Stimulated activated CD4-positive, alpha-beta T cell treated with anti-CD3 and anti-CD28 coated beads, TNF-alpha, amount 100 ng/mL, for 24 hours (primary cell): ENCODE data around the gene FH.

Experiments
- DNase-seq, 3 experiments: peaks; one replicate each; pipeline ENCODE4 v3.0.0-alpha.2; 2020; ENCODE audit warnings: low read depth in 3 of 3

The FH gene

DNA sequence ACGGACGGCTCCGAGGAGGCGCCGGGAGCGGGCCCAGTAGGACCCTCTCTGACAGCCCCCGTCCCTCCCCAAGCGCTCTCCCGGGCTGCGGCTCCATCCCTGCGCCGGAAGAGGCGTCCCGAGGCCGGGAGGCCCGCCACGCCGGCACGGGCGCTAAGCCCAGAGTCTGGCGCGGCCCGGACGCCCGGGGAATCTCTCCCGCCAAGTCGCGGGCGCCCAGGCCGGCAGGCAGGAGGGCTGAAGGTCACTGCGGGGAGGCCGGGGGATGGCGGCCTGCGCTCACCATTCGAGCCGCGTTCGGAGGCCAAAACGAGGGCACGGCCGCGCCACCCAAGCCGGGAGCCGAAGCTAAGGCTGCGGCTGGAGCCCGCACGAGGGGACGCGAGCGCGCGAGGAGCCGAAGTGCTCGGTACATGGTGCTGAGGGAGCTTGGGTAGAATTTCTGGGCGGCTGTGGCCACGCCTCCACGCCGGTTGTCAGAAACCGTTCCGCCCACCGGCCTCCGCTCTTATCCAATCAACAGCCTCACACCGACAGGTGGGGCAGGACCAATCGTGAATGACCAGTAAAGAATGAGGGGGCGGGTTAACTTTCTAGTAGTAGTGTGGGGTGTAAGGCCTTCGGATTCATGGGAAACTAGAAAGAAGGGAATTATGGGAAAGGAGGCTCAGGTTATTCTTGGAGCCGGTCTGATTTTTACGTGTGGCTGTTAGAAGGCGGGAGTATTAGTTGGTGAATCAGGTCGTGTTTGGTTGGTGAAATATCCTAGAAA is at the start of gene FH:
Gene FH (minus strand): TSS at position 448 of the 772 bp plus-strand sequence. CDS start 33 bp downstream, at position 415.
- DNase-seq = peak; percentile 86 to 93 (median 91)

DNA sequence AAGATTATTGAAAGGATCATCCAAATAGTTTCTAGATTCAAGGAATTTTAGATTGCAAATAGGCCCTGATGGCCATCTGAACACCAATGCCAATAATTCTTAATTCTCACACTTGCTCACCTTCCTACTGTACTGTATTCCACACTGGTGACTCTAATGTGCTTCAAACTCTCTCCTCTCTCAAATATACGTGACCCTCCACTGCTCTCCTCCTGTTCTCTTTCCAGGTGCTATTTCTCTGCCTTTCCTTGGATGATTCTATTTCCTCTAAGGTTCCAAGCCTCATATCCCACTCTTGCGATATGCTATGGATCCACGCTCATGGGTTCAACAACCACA is 41.3 kb upstream of the FH start:
- DNase-seq = no peak

DNA sequence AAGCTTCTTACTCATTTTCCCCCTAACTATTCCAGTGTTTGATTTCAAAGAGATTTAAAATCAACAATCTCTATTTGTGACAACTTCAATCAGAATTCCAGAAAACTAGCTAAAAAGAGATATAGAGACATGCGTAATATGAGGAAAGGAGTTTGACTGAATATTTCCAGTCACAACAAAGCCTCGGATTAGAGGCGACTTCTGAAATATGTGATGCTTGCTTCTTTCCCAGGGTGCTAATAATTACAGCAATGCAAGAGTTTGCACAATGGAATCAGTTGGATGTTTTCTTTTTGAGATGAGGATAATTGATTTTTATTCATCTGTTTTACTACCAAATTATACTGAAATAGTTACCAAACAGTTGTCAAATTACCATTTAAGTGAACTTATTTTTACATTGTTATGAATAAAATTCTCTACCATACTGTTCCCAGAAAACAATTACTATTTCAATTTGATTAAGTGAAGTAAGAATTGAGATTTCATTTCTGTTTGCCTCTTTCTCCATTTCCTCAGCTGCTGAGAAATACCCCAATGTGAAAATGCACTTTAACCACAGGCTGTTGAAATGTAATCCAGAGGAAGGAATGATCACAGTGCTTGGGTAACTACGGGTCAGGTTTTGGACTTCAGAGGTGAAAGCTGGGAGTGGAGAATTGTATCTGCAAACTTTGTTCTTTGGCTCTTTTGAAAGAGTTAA is 40.7 kb upstream of the FH start:
- DNase-seq = no peak

DNA sequence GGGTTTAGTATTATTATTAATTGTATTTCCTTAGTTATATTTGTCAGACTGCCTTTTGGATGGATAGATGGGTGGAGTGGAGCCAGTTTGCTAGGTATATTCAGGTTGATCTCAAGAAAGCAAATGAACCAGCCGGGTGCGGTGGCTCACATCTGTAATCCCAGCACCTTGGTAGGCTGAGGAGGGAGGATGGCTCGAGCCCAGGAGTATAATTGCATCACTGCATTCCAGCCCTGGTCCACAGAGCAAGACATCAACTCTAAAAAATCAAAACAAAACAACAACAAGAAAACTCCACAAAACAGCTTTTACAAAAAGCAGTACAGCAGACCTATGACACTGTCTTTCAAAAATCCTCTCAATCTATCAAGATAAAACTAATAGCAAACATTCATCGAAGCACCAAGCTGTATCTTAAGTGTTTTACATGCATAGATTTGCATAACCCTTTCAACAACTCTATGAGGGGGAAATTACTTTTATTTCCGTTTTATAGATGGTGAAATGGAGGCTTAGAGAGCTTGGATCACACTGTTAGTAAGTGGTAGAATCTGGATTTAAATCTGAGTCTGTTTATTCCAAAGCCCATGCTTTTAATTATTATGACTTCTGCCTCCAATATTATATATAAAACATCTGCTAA is 38.1 kb upstream of the FH start:
- no peak for DNase-seq

DNA sequence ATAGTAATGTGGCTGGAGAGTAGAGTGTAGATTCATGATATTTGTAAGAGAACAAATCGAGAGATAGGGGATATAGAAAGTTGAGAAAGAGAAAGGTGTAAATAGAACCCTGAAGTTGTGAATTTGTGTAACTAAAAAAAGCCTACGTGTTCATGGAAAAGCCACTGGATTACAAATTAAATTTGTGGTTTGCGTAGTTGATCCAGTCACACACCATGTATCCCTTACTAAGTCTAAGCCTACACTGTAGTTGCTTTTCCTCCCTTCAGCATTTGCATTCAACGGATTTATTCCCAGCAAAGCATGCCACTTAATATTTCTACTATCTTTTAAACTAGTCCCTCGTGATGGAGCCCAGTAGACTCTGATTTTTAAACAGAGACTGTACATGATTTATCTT is 37.5 kb upstream of the FH start:
- DNase-seq = no peak

DNA sequence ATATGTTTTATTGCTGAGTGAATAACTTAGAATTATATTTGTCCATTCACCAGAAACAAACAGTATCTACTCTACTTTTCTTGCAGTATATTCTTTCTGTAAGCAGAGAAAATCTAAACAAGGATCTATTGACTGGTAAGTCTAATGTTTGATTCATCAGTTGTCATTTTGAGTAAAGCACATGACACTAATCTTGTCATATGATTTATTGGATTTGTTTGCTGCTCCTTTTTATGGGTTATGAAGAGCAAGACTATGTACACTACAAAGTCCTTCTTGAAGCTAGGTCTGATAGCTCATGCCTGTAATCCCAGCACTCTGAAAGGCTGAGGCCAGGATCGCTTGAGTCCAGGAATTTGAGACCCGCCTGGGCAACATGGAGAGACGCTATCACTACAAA is 36.0 kb upstream of the FH start:
- no peak for DNase-seq

DNA sequence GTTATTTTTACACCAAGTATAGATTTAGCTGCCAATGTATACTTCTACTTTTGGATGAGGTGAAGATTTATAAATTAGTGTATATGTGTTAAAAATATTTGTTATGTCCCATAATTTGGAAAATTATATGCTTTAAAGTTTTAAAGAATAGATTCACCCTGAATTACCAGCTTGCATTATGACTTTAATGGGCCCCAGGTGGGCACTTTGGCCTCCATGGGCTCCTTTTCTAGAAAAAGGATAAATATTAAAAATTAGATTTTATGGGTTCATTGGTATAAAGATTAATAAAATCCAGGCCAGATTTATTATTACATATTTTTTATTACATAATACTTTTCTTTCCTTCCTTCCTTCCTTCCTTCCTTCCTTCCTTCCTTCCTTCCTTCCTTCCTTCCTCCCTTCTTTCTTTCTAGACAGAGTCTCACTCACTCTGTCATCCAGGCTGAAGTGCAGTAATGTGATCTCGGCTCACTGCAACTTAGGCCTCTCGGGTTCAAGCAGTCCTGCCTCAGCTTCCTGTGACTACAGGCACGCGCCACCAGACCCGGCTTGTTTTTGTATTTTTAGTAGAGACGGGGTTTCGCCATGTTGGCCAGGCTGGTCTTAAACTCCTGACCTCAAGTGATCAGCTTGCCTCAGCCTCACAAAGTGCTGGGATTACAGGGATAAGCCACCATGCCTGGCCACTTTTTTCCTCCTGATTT is 34.5 kb upstream of the FH start:
- no peak for DNase-seq

DNA sequence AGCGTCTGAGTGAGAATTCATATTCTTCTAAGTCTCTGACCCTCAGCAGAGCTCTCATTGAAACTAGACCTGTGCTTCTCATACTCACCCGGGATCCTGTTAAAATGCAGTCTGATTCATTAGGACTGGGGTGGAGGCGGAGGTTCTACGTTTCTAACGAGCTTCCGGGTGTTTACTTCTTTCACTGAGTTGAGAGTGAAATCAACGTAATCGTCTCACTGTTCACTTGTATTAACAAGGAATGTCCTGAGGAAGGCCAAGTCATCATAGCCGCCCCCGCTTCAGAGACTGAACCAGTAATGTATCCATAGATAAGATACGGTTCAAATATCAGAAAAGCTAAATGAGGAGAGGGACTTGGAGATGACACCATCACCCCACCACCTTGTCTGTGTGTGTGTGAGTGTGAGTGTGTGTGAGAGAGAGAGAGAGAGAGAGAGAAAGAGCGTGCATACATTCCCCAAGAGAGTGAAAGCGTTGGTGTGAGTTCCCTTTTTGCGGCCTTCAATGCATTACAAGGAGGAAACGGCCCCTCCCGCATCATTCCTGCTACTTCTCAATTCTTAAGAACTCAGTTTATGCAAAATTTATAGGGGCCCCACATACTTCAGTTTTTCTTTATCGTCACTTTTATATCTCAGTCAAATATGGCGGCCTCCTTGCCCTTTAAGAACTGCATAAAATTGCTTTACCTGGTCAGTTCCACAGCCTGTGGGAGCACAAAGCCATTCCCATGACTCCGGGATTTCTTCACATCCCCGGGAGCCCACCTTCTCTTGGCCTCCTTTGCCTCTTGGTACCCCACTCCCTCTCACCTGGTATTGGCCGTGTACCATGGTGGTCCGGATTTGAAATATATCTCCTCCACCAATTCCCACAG is 32.4 kb upstream of the FH start:
- DNase-seq = peak; percentile 29 to 58 (median 36)

DNA sequence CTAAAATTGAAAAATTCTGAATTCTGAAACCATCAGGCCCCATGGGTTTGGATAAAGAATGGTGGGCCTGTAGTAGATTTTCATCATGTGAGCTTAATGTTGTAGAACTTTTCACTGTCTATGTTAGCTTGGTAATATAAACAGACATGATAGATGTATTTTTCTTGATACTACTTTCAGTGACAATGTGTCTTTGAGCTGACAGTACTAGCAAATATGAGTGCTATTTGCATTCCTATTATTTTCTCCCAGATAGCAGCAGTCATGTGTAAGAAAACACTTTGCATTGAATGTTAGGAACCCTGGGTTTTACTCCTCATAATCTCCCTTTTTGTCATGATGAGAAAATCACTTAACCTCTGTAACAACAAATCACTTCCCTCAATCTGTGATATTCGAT is 30.8 kb upstream of the FH start:
- DNase-seq = no peak

DNA sequence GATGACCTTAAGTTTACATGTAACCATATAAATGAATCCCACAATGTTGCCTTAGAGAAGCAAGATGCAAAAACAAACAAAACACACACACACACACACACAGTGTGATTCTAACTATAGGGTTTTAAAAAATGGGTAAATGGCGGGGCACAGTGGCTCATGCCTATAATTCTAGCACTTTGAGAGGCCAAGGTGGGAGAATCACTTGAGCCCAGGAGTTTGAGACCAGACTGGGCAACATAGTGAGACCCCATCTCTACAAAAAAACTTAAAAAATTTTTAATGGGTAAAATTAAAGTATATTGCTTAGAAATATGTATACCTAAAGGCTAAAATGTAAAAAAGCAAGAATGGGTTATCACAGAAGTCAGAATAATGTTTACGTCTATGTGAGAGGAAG is 28.5 kb upstream of the FH start:
- no peak for DNase-seq

DNA sequence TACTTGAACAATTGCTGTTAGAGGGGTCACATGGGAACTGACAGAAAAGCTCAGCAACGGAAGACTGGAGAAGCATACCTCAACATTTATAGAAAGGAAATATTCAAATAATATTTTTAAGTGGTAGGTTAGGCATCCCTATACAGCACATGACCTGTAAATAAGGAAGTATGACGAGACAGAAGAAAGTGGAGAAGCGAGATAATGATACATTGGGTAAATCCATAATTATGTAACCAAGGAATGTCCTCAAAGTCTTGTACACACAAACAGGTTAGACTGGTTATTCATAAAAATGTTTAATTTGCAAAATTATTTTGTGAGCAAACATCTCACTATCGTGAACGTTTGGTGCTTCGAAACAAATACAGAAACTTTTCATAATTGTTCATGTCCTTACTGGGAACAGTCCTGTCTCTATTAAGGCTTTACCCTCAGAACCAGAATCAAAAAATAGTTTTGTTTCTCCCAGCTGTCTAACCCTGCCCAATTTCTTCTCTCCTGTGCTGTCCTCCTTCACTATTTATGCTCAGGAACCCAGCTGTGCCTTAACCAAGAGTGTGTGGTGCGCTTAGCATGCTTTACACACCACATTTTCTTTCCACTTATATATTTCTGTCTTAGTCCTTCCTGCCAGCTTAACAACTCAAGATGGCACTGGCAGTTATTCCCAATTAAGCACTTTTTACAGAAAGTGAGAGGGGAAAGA is 22.8 kb upstream of the FH start:
- no peak for DNase-seq

DNA sequence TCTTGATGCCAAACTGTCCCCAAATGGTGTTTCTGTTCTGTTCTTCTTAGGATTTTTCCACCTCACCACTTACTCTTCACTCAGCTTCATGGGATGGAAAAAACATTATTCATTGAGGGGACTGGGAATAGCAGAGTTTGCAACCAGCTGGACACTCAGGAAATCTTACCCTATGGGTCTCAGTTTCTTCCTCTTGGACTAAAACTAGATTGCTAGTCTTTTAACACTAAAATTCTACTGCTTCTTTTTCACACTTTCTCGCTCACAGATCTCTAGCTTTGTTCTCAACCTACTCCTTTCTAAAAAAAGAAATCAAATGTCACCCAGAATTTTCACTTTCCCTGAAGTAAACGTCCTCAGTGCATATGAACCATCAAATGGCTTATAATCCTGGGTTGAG is 17.4 kb upstream of the FH start:
- DNase-seq = no peak

DNA sequence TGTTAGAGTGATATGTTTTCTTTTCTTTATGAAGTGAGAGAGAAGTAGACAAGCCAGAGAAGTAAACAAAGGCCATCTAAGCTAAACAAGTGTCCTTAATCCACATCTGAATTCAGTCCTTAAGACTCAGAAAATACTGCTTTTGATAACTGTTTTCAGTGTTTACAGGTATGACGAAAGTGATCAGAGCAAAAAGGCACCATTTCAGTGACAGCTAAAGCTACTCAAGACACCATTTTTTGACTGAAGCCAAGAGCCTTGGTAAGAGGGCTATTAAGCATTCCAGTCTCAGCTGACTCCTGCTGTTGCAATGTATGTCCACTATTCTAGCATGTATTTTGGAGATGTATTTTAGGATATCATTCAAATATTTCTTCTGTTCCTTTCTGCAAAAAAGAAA is 16.7 kb upstream of the FH start:
- no peak for DNase-seq

DNA sequence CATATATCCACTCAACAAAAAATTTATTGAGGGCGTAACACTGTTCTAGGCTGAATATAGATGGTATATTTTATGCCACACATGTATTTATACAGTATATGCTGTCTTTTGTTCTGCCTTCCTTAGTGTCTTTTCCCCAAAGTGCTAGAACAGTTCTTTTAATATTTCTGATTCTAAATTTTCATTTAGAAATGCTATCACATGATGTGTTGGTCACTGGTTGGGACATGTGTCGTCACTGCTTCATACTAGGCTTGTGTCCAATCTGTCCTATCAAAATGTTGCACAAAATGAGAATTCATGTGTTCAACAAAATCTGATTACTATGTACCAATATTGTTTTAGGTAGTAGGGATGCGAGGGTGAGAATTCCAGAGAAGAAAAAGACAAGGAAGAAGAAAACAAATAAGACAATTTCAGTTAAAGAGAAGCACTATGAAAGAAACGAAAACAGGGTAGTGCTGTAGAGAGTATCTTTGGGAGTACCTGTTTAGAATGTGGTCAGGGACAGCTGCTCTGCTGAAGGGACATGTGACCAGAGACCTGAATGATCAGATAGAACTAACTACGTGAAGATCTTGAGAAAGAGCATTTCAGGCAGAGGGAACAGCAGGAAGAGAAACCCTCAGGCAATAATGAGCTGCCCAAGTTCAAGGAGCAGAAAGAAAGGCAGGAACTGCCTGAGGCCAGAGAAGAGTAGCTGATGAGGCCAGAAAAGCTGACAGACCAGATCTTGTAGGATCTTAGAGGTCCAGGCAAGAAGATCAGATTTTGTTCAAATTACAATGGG is 14.0 kb upstream of the FH start:
- DNase-seq = no peak

DNA sequence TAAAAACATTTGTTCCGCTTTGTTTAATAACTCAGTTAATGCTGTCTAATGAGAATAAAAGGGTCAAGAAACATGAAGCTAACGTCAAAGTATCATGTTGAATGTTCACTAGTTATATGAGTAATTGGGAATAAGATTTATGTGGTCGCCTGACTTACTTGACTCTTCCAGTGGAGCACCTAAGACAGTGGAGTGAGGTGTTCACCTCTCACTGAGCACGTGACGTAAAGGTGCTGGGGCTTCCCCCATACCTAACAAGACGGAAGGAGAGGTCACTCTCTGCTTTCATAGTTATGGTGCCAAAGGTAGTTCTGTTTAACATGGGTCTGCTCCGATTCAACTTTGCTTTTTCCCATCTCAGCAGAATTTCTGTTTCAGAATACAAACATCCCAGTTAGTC is 13.3 kb upstream of the FH start:
- no peak for DNase-seq

DNA sequence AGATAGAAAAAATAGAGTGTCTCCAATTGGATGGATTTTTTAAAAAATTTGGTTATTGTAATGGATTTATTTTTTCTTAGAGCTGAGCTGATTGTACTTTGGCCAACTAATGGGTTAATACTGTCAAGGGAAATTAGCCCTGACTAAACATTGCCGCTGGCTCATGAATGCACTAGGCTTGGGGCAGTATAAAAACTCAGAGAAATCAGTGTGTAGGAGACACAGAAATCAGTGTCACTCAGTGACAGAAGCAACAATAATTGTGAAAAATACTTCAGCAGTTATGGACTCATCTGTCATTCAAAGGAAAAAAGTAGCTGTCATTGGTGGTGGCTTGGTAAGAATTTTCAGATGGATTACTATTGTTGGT is 12.6 kb upstream of the FH start, which contains the start of gene KMO:
Gene KMO (plus strand): TSS at position 217 of the 370 bp plus-strand sequence. CDS start 67 bp downstream, at position 284.
- DNase-seq = no peak

DNA sequence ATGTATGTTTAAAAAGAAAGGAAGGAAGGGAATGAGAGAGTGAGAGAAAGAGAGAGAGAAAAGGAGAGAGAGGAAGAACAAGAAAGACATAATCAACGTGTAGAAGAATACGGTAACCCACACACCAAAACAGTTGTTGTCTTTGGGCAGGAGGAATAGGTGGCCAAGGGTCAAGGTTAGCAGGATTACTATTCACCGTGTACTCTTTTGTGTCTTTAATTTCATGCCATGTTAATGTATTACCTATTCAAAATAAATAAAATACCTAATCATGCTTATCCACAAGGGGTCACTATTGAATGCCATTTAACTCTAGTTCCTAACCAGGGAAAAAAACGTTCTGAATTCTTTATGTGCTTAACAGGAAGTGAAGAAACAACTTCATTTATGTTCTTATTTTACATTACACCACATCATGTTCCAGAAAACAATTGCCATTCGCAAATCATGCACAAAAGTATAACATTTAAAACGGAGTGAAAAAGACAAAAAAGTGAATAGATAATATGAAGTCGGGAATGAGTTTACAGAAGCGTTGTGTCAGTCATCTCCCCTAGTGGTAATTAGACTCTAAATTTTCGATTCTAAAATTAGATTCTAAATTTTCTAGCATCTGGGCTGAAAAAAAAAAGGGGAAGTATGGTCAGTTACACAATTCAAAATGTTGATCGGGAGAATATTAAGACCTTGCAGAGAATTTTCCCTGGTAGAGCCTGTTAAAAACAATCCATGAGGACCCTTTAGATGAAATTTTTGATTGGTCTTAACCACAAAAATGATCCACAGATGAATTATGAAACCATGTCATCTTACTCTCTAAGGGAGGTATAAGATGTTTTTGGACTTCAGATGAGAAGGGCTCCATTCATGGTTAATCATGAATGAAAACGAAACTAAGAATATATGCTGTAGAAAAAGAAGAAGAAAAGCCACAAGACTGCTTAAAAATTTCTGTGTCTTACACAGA is 11.9 kb upstream of the FH start:
- DNase-seq = no peak

DNA sequence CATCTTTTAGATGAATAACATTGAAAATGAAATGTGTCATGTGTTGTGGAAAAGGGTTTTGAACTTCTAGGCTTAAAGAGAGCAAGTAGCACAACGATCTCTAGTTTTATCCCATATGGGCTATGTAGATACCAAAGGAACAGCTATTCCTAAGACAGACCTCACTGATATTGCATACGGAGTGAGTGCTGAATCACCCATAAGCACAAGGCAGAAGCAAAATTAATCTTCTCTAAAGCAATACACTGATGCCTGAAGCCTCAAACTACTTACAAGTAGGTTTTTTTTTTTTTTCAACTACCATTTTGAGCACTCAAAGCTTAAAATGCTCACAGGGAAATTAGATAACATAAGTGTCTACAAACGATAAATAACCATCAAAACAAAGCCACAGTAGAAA is 7.6 kb upstream of the FH start:
- no peak for DNase-seq

DNA sequence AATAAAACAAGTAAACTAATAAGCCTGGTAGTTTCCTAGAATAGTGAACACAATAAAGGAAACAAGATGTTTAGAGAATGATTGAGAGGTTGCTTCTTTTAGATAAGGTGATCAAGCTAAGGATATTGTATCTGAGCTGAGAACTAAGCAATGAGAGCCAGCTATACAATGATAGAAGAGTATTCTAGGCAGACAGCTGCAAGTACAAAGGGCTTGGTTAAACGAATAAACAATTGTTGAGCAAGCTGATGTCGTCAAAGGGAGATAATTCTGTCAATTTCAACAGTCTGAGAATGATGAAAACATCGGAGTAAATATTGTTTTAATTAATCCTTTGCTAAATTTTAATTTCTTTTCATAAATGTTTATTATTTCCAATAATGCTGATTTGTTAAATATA is 5.5 kb upstream of the FH start:
- DNase-seq = no peak
